ENCODE data around the gene NIM1K. TPM values are rescaled to one million over a fixed set of nuclear protein-coding genes. Genes with fewer than 3 reads are reported as not detected.

Gene NIM1K
- total and polyA plus RNA-seq, 2 of the 13 experiments (the other 11 are each of a cell fraction or from before 2014, with no cell fraction given) = 0.04 TPM; not detected in 1

- no peak overlapping the region for H2AFZ ChIP-seq (ENCODE audit: low read length)
Observed at GRCh38 chr5:43215073-43215631, 23.1 kb downstream of the NIM1K start.

More at GRCh38 chr5:43215073-43215631, 23.1 kb downstream of the NIM1K start:
- no TSS peak for BruUV-seq (replicated peaks)
- no peaks in the 10 kb centered on the region for H3K4me1 ChIP-seq (ENCODE audit: insufficient read depth, low read length)
- WGBS (ENCODE audit: low lambda C conversion rate) = 59% methylated on average over 11 of the region's 11 CpGs
- ChIA-PET POLR2A (no interaction called here), CTCF (ENCODE audit: low intra/inter-chr PET ratio, low total read pairs) (no interaction called here)
- H3K4me3 ChIP-seq (replicated peaks in 1 of 3; ENCODE audit: insufficient read depth in 1 of 3, low read depth in 2 of 3, low read length in 3 of 3) = no peak overlapping the region
- TF ChIP-seq MAFG (CRISPR knock-in tag; IDR thresholded peaks at IDR 0.05) = no peak
- no peak for TF ChIP-seq NFKB2 (CRISPR knock-in tag; IDR thresholded peaks at IDR 0.05; ENCODE audit: borderline replicate concordance)
- TF ChIP-seq ZNF12 (CRISPR knock-in tag; IDR thresholded peaks at IDR 0.05) = no peak
- TF ChIP-seq SP5 (CRISPR knock-in tag; IDR thresholded peaks at IDR 0.05; ENCODE audit: borderline replicate concordance, low read depth) = no peak
- no peak for TF ChIP-seq THAP7 (CRISPR knock-in tag; IDR thresholded peaks at IDR 0.05)
- no peak for TF ChIP-seq PCBP2 (optimal IDR thresholded peaks at IDR 0.05; ENCODE audit: low read depth, low read length, poor library complexity, severe bottlenecking)
- TF ChIP-seq ZNF543 (CRISPR knock-in tag; IDR thresholded peaks at IDR 0.05) = no peak
- TF ChIP-seq ZNF501 (CRISPR knock-in tag; IDR thresholded peaks at IDR 0.05) = no peak
- TF ChIP-seq ZNF790 (CRISPR knock-in tag; IDR thresholded peaks at IDR 0.05; ENCODE audit: borderline replicate concordance) = no peak
- TF ChIP-seq, protein P1, sequence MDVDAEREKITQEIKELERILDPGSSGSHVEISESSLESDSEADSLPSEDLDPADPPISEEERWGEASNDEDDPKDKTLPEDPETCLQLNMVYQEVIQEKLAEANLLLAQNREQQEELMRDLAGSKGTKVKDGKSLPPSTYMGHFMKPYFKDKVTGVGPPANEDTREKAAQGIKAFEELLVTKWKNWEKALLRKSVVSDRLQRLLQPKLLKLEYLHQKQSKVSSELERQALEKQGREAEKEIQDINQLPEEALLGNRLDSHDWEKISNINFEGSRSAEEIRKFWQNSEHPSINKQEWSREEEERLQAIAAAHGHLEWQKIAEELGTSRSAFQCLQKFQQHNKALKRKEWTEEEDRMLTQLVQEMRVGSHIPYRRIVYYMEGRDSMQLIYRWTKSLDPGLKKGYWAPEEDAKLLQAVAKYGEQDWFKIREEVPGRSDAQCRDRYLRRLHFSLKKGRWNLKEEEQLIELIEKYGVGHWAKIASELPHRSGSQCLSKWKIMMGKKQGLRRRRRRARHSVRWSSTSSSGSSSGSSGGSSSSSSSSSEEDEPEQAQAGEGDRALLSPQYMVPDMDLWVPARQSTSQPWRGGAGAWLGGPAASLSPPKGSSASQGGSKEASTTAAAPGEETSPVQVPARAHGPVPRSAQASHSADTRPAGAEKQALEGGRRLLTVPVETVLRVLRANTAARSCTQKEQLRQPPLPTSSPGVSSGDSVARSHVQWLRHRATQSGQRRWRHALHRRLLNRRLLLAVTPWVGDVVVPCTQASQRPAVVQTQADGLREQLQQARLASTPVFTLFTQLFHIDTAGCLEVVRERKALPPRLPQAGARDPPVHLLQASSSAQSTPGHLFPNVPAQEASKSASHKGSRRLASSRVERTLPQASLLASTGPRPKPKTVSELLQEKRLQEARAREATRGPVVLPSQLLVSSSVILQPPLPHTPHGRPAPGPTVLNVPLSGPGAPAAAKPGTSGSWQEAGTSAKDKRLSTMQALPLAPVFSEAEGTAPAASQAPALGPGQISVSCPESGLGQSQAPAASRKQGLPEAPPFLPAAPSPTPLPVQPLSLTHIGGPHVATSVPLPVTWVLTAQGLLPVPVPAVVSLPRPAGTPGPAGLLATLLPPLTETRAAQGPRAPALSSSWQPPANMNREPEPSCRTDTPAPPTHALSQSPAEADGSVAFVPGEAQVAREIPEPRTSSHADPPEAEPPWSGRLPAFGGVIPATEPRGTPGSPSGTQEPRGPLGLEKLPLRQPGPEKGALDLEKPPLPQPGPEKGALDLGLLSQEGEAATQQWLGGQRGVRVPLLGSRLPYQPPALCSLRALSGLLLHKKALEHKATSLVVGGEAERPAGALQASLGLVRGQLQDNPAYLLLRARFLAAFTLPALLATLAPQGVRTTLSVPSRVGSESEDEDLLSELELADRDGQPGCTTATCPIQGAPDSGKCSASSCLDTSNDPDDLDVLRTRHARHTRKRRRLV (CRISPR knock-in tag; IDR thresholded peaks at IDR 0.05) = no peak
- no peak for TF ChIP-seq KLF16 (CRISPR knock-in tag; IDR thresholded peaks at IDR 0.05)
- no peak overlapping the region for H3K9ac ChIP-seq (ENCODE audit: insufficient read depth, low read depth, low read length)
- no peaks in the 10 kb centered on the region for H4K20me1 ChIP-seq (ENCODE audit: insufficient read depth, low read length)
- H3K36me3 ChIP-seq (replicated peaks in 1 of 2; ENCODE audit: control insufficient read depth in 1 of 2, insufficient read depth in 2 of 2, low read length in 2 of 2) = no peaks in the 10 kb centered on the region
- no peak overlapping the region for H3K27ac ChIP-seq (ENCODE audit: extremely low read length, insufficient read depth, low read length)
- H3K27me3 ChIP-seq (ENCODE audit: control insufficient read depth in 1 of 2, insufficient read depth in 2 of 2, low read length in 2 of 2) = peaks cover 0 to 4% of the 10 kb centered on the region in 2 experiments; a peak in 2 of 5 replicates
- DNase-seq (ENCODE audit: low spot score) = no peak
- in situ Hi-C loops (cut with HindIII; ENCODE audit: extremely low pct_ligation_motif_present, low pct_unique_long_range_greater_than_20kb) (no loop called here), intact Hi-C loops (cut with micrococcal nuclease; ENCODE audit: unreplicated experiment) (no loop called here)
- no peak for FAIRE-seq
- H3K79me2 ChIP-seq (ENCODE audit: insufficient read depth, low read length) = no peaks in the 10 kb centered on the region
- no peak for ATAC-seq
- no peak overlapping the region for H3K4me2 ChIP-seq (ENCODE audit: low read depth, low read length)
- H3K9me3 ChIP-seq (ENCODE audit: low read length) = no peaks in the 10 kb centered on the region
